Hepatocyte (in vitro differentiated cells): ENCODE measurements around the gene CELA2B. TPM values are rescaled to one million over a fixed set of nuclear protein-coding genes. Genes with fewer than 3 reads are reported as not detected.

Source experiments
- DNase-seq: peaks from one replicate; pipeline ENCODE4 v3.0.0-alpha.2; 2016; ENCODE audit warnings: low spot score
- H2AFZ ChIP-seq: fragments of 200-600 bp; sonication (generic); 2 replicates; pipeline ENCODE4 v1.6.0; 2016; ENCODE audit warnings: antibody characterized with exemption, mild to moderate bottlenecking
- H3K27ac ChIP-seq: fragments of 200-600 bp; sonication (generic); 2 replicates; pipeline ENCODE4 v1.5.1; 2016; ENCODE audit warnings: mild to moderate bottlenecking
- H3K27me3 ChIP-seq: fragments of 200-600 bp; sonication (generic); 2 replicates; pipeline ENCODE4 v1.6.1; 2016
- H3K36me3 ChIP-seq: fragments of 200-600 bp; sonication (generic); replicated peaks from 2 replicates; pipeline ENCODE4 v1.5.1; 2016; ENCODE audit warnings: low read depth; ENCODE audit not compliant: insufficient read depth
- H3K4me1 ChIP-seq: fragments of 200-600 bp; sonication (generic); 2 replicates; pipeline ENCODE4 v1.5.1; 2016; ENCODE audit warnings: mild to moderate bottlenecking, moderate library complexity; ENCODE audit not compliant: insufficient read depth
- H3K4me2 ChIP-seq: fragments of 200-600 bp; sonication (generic); 2 replicates; pipeline ENCODE4 v1.6.0; 2016
- H3K4me3 ChIP-seq: fragments of 200-600 bp; sonication (generic); 2 replicates; pipeline ENCODE4 v1.5.1; 2016; ENCODE audit warnings: mild to moderate bottlenecking
- H3K79me2 ChIP-seq: fragments of 200-600 bp; sonication (generic); 2 replicates; pipeline ENCODE4 v1.6.0; 2017; ENCODE audit warnings: mild to moderate bottlenecking
- H3K9me2 ChIP-seq: fragments of 200-600 bp; sonication (generic); replicated peaks from 2 replicates; pipeline ENCODE4 v1.6.0; 2017; ENCODE audit warnings: mild to moderate bottlenecking; ENCODE audit not compliant: insufficient read depth
- H3K9me3 ChIP-seq: fragments of 200-600 bp; sonication (generic); 2 replicates; pipeline ENCODE4 v1.5.1; 2016; ENCODE audit warnings: low read depth, mild to moderate bottlenecking
- H4K20me1 ChIP-seq: fragments of 200-600 bp; sonication (generic); 2 replicates; pipeline ENCODE4 v1.6.0; 2016; ENCODE audit warnings: mild to moderate bottlenecking; ENCODE audit not compliant: insufficient read depth, poor library complexity, severe bottlenecking
- EZH2 ChIP-seq: fragments of 200-600 bp; sonication (generic); IDR thresholded peaks from 2 replicates; pipeline ENCODE4 v1.6.1; 2016; ENCODE audit warnings: antibody characterized with exemption, mild to moderate bottlenecking, borderline replicate concordance
- EZH2phosphoT487 ChIP-seq: fragments of 200-600 bp; sonication (generic); IDR thresholded peaks from one replicate; pipeline ENCODE4 v1.6.1; 2018; ENCODE audit warnings: antibody characterized with exemption, mild to moderate bottlenecking, low read depth, moderate library complexity; ENCODE audit not compliant: unreplicated experiment, severe bottlenecking
- WGBS: methylation state at CpG from one replicate; pipeline ENCODE4 v1.1.6; 2016; ENCODE audit warnings: low lambda C conversion rate; ENCODE audit errors: missing lambda C conversion rate; 5-methylcytosine and 5-hydroxymethylcytosine counted together
- polyA plus RNA-seq: library from polyadenylated mRNA; unstranded; fragments of >200 nt; fragmentation: Nextera tagmentation; extraction: Ambion mirVana; gene quantifications from 2 replicates; pipeline ENCODE4 v1.2.1, GENCODE V29; 2016
- total RNA-seq: library from RNA; depleted of rRNA; stranded (reverse); fragments of >200 nt; gene quantifications from 2 replicates; pipeline ENCODE4 v1.2.3, GENCODE V29; 2014
- TF ChIP-seq, protein P1 (sequence below): fragments of 200-600 bp; sonication (generic); IDR thresholded peaks from 2 replicates; pipeline ENCODE4 v1.5.1; 2016; ENCODE audit warnings: antibody characterized with exemption, mild to moderate bottlenecking; ENCODE audit not compliant: poor library complexity

The CELA2B gene
- total and polyA plus RNA-seq, 2 experiments from 2014 or later, result 0.73 to 1.4 TPM

DNA sequence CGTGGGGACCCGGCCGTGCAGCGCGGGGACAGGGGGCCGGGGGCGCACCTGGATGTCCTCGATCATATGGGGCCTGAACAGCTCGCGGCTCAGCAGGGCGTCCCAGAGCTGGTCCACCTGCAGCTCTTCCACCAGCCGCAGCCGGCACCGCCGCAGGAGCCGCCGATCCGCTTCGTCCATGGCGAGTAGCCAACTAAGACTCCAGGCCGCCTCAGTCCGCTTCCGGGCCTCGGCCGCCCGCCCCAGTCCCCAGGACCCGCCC is 48.0 kb downstream of the CELA2B start, which contains the start of gene CASP9:
CASP9 (minus strand) TSS at position 195 of the 262 bp plus-strand sequence; CDS start at position 180, 15 bp downstream.
- H3K27ac ChIP-seq, result peak within 1 kb of the TSS; percentile 94
- H3K4me3 ChIP-seq, result peak within 1 kb of the TSS; percentile 64
- peaks cover 49% of the 10 kb centered on the region for H3K79me2 ChIP-seq
- no peaks in the 10 kb centered on the region for H3K27me3 ChIP-seq
- H3K36me3 ChIP-seq, result no peaks in the 10 kb centered on the region
- H3K4me1 ChIP-seq, result peaks cover 11% of the 10 kb centered on the region
- TF ChIP-seq, protein P1, sequence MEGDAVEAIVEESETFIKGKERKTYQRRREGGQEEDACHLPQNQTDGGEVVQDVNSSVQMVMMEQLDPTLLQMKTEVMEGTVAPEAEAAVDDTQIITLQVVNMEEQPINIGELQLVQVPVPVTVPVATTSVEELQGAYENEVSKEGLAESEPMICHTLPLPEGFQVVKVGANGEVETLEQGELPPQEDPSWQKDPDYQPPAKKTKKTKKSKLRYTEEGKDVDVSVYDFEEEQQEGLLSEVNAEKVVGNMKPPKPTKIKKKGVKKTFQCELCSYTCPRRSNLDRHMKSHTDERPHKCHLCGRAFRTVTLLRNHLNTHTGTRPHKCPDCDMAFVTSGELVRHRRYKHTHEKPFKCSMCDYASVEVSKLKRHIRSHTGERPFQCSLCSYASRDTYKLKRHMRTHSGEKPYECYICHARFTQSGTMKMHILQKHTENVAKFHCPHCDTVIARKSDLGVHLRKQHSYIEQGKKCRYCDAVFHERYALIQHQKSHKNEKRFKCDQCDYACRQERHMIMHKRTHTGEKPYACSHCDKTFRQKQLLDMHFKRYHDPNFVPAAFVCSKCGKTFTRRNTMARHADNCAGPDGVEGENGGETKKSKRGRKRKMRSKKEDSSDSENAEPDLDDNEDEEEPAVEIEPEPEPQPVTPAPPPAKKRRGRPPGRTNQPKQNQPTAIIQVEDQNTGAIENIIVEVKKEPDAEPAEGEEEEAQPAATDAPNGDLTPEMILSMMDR, result no peak
- no peak for TF ChIP-seq EZH2phosphoT487
- no peak for DNase-seq
- H2AFZ ChIP-seq, result peak within 1 kb of the TSS; percentile 21
- 0% methylated on average over 1 of the region's 27 CpGs for WGBS
- H4K20me1 ChIP-seq, result no peaks in the 10 kb centered on the region
- peak within 1 kb of the TSS; percentile 73 for H3K4me2 ChIP-seq
- H3K9me3 ChIP-seq, result no peaks in the 10 kb centered on the region
- H3K9me2 ChIP-seq, result no peaks in the 10 kb centered on the region

DNA sequence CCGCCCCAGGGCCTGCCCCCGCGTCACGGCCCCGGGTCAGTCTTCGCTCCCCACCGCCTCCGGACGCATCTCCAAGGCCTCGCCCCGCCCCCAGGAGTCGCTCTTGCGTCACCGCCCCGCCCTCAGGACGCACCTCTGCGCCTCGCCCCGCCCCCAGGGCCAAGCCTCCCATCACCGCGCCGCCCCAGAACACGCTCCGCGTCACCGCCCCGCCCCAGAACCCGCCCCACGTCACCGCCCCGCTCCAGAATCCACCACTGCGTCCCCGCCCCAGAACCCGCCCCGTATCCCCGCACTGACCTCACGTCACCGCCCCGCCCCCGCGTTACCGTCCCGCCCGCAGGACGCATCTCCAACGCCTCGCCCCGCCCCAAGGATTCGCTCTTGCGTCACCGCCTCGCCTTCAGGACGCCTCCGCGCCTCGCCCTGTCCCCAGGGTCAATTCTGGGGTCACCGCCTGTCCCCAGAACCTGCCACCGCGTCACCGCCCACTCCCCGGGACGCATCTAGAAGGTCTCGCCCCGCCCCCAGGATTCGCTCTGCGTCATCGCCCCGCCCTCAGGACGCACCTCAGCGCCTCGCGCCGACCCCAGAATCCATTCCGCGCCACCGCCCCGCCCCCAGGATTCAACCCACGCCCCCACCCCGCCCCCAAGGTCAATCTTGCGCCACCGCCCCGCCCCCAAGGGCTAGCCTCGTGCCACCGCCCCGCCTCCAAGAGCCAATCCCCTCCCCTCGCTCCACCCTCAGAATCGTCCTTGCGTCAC is 48.6 kb downstream of the CELA2B start:
- WGBS, result 0% methylated on average over 11 of the region's 88 CpGs

DNA sequence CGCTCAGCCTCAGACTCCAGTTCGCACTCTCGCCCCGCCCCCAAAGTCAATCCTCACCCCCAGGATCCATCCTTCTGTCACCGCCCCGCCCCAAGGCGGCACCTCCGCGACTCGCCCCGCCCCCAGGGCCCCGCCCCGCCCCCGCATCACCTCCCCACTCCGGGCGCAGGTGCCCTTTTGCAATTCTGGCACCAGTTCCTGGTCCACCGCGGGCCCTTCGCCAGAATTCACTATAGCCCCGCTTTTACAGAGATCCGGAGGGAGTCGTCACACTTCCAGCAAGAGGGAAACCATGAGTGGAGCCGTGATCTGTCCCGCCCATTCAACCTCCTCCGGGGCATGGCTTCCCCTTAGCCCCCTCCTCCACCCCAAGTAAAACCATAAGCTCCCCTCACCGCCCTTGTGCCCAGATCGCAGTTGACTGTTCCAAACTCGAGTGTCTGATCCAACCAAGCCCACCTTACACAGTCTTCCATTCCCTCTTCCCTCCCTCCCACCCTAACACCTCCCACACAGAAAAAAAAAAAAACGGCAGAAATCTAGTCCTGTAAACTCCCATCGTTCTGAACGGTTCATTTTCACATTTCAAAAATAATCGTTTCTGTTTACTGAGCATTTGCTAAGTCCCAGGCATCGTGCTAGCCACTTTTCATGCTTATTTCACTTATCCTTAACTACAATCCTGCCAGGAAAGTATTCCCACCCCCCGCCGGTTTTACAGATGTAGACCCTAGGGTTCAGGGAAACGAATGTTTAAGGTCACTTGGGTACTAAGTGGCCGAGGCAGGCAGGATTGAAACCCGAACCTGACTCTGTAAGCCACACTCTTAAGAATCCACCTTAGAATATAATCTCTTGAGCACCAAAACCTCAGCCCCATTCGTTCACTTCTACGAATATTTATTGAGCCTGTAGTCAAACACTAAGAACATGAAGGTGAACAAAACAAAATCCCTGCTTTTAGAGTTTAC is 49.4 kb downstream of the CELA2B start:
- peak overlapping the region; percentile 21 for H2AFZ ChIP-seq
- H4K20me1 ChIP-seq, result no peaks in the 10 kb centered on the region
- peaks cover 54% of the 10 kb centered on the region for H3K79me2 ChIP-seq
- no peaks in the 10 kb centered on the region for H3K9me2 ChIP-seq
- peak overlapping the region; percentile 90 for H3K27ac ChIP-seq
- H3K9me3 ChIP-seq, result no peaks in the 10 kb centered on the region
- TF ChIP-seq EZH2phosphoT487, result no peak
- 6% methylated on average over 20 of the region's 40 CpGs for WGBS
- H3K27me3 ChIP-seq, result no peaks in the 10 kb centered on the region
- peak overlapping the region; percentile 64 for H3K4me3 ChIP-seq
- H3K4me2 ChIP-seq, result peak overlapping the region; percentile 73
- peaks cover 11% of the 10 kb centered on the region for H3K4me1 ChIP-seq
- DNase-seq, result peak; percentile 31
- no peaks in the 10 kb centered on the region for H3K36me3 ChIP-seq

More for the DNA sequence above, 48.6 kb downstream of the CELA2B start:
- Histone ChIP-seq H4K20me1 (no peaks in the 10 kb centered on the region), H3K9me2 (no peaks in the 10 kb centered on the region), H3K27me3 (no peaks in the 10 kb centered on the region), H3K9me3 (no peaks in the 10 kb centered on the region), H3K27ac (peak overlapping the region; percentile 94), H3K4me2 (peak overlapping the region; percentile 72), H3K36me3 (no peaks in the 10 kb centered on the region), H3K4me3 (peak overlapping the region; percentile 48), H3K79me2 (peaks cover 52% of the 10 kb centered on the region), H2AFZ (no peak overlapping the region), H3K4me1 (peaks cover 11% of the 10 kb centered on the region)
- TF ChIP-seq EZH2phosphoT487, result no peak
- DNase-seq, result peak; percentile 100

DNA sequence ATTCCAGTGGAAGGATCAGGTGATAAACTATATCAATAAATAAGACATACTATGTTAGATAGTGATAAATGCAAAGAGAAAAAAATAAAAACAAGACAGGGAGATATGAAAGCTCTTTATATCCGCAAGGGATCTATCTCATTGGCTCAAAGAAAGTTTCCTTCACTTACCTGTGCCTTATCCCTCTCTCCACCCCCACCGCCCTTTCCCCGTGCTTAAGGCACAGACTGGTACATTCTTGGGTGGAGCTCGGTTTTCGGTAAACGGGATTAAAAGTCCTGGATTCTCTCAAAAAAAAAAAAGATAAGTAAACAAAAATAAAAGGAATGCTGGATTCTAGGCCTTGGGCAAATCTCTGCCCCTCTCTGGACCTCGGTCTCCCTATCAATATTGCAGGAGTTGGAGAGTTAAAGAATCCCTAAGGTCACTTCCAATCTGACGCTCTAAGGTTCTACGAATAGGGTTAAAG is 50.2 kb downstream of the CELA2B start:
- peak overlapping the region; percentile 90 for H3K27ac ChIP-seq
- H3K79me2 ChIP-seq, result peaks cover 50% of the 10 kb centered on the region
- peak overlapping the region; percentile 1 for H3K4me3 ChIP-seq
- no peaks in the 10 kb centered on the region for H3K27me3 ChIP-seq
- 2% methylated on average over 9 of the region's 9 CpGs for WGBS
- H3K4me2 ChIP-seq, result peak overlapping the region; percentile 73
- TF ChIP-seq EZH2phosphoT487 (no peak), EZH2 (no peak)
- TF ChIP-seq, protein P1, result no peak
- H3K9me3 ChIP-seq, result no peaks in the 10 kb centered on the region
- H3K36me3 ChIP-seq, result no peaks in the 10 kb centered on the region
- no peaks in the 10 kb centered on the region for H3K9me2 ChIP-seq
- H2AFZ ChIP-seq, result peak overlapping the region; percentile 21
- peaks cover 11% of the 10 kb centered on the region for H3K4me1 ChIP-seq
- H4K20me1 ChIP-seq, result no peaks in the 10 kb centered on the region
- peak; percentile 57 for DNase-seq
